Stimulated activated CD4-positive, alpha-beta T cell treated with anti-CD3 and anti-CD28 coated beads, Interleukin-1b, Interleukin-23, amount 100 ng/mL, for 4 hours (primary cell): Measurements from ENCODE around the gene MPIG6B.

Experiments
- DNase-seq, 2 donors: peaks; one replicate each; pipeline ENCODE4 v3.0.0-alpha.2; 2020; ENCODE audit warnings: low read depth in 2 of 2

The MPIG6B gene

DNA sequence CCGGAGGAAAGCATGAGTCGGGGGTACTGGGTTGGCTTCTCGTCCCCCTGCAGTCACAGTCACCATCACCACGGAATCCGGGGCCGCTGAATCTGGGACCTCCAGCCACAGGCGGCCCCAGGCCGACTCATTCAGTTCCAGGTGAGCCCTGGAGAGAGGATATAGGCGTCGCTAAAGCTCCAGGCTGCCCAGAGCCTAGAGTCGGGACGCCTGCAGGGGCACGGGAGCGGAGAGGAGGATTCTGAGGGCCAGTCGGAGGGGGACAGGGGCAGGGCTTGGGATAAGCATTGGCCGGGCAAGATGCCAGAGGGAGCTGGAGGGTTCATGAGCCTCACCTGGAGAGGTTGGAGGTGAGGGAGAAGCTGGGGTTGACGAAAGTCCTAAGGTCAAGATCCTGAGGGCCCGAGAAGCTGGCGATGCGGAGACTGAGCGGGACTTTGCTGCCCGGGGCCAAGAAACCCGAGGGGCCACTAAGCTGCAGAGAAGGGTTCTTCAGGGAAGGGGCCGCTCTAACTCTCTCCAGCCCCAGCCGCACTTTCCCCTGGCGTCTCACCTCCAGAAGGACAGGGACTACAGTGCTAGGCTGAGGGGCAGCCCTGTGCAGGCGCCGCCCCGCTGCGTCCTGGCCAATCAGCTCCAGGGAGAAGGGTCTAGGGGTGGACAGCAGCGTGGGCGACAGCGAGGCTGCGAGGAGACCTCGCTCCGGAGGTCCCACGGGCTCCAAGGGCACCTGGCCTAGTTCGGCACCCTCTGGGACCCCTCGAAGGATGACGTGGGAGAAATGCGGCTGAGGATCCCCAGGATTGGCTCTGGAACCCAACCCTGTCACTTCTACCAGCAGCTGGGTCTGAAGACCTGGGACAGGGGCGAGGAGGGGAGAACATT is 43.0 kb downstream of the MPIG6B start:
- DNase-seq, result no peak

DNA sequence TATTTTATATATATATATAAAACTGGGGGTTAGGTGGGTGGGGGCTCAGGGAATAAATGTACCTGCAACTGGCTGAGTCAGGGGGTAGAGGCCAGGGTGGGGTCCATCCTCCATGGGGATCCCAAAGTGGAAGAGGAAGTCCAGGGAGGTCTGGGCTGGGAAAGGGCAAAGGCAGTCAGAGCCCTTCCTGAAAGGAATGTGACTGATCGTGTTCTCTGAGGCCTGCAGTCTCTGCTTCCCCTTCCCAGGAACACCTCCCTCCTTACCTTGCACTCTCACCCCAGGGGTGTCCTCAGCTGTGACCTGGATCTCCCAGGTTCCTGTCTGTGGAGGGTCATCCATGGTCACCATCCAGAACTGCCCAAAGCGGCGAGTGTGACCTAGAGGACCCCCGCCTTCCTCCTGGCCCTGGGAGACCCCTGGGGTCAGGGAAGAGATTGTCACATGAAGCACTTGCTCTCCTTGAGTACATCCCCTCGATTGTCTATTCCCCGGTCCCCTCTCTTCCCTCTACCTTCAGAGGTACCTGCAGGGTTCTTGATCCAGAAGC is 44.0 kb downstream of the MPIG6B start:
- no peak for DNase-seq

DNA sequence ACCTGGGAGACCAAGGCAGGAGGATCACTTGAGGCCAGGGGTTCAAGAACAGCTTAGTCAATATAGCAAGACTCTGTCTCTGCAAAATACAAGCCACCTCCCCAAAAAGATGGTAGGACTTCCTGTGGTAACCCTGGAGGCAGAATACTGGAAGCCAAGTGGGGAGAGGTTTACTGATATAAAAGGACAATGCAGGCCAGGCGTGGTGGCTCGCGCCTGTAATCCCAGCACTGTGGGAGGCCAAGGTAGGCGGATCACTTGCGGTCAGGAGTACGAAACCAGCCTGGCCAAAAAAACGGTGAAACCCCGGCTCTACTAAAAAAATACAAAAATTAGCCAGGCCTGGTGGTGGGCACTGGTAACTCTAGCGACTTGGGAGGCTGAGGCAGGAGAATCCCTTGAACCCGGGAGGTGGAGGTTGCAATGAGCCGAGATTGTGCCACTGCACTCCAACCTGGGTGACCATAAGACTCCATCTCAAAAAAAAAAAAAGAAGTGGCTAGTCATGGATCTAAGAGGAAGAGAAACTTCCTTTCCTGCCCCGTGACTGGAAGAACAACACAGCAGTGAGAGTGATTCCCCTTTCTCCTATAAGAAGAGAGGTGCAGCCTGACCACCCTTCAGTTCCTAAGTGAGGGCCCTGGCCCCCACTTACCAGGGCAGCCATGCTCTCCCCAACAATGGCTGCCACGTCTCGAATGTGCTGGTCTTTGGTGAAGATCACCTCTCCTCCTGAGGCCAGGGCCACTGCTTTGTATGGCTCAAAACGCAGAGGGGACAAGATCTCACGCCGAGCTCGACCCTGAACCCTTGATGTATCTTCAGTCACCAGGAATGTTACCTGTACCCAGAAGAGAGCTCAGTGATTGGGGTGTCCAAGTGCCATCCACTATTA is 45.4 kb downstream of the MPIG6B start:
- DNase-seq, result no peak

DNA sequence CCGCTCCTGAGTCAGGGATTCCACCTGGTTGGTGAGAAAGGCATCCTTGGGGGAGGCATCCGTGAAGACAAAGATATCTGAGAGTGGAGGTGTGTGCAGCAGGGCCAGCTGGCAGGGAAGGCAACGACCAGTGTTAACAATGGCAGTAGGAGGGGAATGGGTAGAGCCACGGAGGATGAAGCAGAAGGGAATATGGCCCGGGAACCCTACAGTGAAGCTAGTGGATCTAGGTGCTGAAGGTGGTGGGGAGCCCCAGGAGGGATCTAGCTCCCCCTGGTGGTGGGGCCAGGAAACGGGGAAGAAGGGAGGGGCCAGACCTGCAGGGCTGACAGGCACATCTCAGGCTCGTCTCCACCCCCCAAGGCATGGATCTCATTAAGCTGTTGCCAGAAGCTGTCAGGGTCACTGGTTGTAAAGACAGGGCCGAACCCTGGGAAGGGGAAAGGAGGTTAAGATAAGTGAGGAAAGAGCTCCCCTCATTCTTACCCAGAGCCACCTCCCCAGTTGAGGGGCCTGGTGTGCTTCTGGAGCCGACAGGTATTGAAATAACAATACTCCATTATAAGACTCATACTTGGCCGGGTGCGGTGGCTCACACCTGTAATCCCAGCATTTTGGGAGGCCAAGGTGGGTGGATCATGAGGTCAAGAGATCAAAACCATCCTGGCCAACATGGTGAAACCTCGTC is 46.7 kb downstream of the MPIG6B start:
- DNase-seq, result peak; percentile 70 to 72

- DNase-seq, result no peak
These were observed 47.7 kb downstream of the MPIG6B start for GRCh38 chr6:31770860-31771259.

DNA sequence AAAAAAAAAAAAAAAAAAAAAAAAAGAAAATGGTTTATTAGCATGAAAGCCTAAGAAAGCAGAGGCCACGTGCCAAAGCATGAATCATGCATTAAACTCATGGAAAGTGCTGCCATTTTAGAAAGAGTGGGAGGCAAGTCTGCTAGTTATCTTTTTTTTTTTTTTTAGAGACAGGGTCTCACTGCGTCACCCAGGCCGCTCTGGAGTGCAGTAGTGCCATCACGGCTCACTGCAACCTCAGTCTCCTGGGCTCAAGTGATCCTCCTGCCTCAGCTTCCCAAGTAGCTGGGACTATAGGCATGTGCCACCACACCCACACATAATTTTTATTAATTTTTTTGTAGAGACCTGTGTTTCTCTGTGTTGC is 48.8 kb downstream of the MPIG6B start:
- DNase-seq, result peak in 1 of 2 donors; percentile 23

- no peak for DNase-seq
These were observed 52.0 kb downstream of the MPIG6B start for GRCh38 chr6:31775184-31775583.

GRCh38 chr6:31775633-31776484 is 52.7 kb downstream of the MPIG6B start:
- DNase-seq, result no peak
